Stimulated activated CD8-positive, alpha-beta memory T cell treated with anti-CD3 and anti-CD28 coated beads, Interleukin-7, amount 100 ng/mL, for 48 hours (primary cell): ENCODE data around the gene CIB2.

Source experiments
- DNase-seq, 2 donors: peaks; one replicate each; pipeline ENCODE4 v3.0.0-alpha.2; 2020; ENCODE audit warnings: low read depth in 1 of 2; ENCODE audit errors: extremely low read depth in 1 of 2

Gene CIB2

DNA sequence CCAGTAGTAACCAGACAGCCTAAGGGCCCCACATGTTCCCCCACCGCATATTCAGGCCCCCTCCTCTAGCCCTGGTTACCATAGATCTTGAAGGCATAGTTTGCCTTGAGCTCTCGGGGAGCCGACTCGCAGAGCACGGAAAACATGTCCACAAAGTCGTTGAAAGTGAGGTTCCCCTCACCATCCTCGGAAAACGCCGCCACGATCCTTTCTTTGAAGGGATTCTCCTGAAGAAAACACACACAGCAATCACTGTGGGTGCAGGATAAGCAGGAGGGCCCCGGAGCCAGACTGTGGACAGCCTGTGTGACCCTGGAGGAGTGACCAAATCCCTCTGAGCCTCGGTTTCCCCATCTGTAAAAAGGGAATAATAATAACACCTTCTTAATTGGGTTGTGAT is 22.1 kb downstream of the CIB2 start:
- no peak for DNase-seq

GRCh38 chr15:78108300-78109084 is 22.8 kb downstream of the CIB2 start:
- peak; percentile 58 to 75 for DNase-seq

DNA sequence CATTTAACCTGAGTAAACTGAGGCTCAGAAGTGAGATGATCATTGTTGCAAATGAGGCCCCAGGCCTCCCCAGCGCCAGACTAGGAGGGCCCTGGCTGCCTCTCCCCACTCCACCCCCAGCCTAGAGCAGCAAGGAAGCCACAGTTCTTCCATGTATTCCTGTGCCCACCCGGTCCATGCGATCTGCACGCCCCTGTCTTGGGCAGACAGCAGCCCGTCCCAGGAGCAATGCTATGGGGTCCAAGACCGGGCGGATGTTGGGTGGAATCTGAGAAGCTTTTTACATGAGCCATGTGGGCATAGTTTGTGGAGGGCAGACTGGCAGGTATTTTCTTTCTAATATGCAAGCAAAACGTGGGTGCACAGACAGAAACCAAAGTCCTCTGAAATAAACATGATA is 23.8 kb downstream of the CIB2 start:
- no peak for DNase-seq

DNA sequence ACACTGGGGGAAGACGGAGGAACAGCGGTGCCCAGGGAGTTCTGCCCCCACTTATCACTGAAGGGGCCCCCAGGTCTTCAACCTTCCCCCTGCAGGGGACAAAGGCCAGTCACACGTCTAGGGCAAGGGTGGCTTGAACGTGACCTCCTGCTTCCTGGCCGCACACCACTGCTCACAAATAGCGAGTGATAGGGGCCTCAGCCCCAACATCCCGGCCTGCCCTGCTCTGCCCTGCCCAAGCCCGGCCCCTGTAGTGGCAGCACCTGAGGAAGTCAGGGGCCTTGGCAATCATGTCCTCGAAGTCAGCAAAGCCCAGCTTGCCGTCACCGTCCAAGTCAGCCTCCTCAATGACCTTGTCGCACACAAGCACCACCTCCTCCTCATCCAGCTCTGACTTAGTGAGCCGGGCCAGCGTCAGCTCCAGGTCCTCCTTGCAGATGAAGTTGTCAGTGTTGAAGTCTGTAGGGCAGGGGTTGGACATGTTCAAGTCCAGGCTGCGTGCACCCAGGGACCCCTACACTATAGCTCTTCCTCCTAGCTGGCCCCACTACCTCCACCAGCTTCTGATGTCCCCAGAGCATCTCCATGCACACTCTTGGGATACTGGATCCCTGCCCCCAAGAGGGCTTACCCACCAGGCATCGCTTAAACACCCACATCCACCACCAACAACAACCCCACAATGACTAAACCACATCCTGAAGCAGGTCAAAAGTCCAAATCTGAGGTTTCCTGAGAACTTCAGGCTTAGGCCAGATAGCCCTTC is 25.6 kb downstream of the CIB2 start:
- no peak for DNase-seq

DNA sequence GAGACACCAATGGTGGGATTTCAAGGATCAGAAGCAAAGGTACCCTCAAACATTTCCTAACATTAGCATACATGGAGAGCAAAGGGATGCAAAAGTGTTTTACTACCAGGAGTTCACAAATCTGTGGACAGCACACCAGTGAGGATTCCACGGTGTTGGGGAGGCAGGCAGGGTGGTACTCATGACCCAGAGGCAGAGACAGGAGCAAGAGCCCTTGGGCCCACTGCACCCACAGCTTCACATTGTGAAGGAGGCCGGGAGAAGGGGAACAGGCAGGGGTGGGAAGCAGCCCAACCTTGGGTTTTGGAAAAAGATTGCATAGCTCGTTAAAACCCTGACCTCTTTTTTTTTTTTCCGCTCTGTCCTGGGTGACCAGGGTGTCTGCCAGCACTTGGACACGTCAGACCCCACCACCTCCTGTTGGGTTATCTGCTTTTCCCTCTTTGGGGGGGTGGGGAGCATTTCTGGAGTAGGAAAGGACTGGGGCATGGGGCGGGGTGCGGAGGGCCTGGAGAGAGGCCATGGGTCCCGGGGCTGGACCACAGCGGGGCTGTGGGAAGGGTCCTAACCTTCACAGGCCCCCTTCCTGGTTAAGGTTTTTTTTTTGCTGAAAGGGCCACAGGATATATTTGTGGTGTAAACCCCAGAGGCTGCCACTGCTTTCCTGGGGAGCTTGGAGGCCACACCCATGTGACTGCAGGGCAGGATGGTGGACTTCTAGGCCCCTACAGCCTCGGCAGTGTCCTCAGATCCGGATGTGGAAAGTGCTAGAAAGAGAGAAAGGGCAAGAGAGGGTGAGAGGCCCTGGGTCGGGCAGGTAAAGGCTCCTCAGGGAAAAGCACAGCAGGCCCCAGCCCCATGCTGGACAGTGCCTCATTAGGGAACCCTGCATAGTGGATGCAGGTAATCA is 26.4 kb downstream of the CIB2 start:
- DNase-seq: no peak

- DNase-seq: no peak
Observed at GRCh38 chr15:78104119-78104479, 27.1 kb downstream of the CIB2 start.

DNA sequence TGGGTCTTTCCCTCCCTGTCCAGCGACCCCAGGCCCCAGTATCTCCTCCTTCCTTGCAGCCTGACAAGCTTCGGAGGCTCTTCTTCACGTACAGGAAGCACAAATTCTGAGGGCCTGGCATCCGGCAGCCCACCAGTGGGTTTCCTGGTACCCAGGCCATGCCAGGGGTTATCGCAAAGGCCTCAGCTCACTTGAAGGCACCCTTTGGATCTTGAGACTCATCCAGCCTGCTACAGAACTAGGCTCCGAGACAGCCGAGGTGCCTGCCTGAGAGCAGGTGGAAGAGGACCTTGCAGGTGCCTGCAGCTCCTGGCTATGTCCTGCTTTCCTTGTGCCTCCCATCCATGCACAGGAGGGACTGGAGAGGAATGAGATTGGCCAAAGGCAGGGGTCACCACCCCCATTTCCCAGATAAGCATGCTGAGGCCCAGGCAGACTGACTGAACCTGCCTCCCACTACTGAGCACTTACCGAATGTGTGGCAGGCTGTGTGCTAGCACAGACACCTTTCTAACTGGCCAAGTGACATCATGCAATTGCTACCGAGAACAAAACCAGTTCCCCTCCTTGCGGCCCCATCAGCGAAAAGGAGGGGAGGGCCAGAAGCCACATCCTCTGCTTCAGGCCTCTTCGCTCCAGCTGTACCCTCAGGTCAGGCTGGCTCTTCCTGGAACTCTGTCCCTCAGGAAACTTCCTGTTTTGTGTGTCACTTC is 27.7 kb downstream of the CIB2 start:
- peak; percentile 37 to 63 for DNase-seq

GRCh38 chr15:78102741-78103140 is 28.5 kb downstream of the CIB2 start:
- DNase-seq: no peak

DNA sequence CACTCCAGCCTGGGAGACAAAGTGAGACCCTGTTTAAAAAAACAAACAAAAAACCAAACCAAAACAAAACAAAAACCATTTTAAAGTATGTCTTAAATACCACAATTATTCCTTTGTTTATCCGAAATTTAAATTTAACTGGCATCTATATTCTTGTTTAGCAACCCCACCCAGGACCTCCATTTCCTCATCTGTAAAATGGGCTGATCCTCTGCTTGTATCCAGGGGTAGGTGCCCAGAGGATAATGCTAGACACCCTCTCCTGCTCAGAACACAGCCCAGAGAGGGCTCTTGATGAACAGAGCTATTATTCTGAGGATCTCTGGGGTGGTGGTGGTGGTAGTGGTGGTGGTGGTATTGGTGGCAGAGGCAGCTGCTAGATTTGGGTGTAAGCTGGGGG is 29.0 kb downstream of the CIB2 start:
- DNase-seq: no peak

GRCh38 chr15:78101423-78102105 is 29.7 kb downstream of the CIB2 start:
- DNase-seq: no peak

DNA sequence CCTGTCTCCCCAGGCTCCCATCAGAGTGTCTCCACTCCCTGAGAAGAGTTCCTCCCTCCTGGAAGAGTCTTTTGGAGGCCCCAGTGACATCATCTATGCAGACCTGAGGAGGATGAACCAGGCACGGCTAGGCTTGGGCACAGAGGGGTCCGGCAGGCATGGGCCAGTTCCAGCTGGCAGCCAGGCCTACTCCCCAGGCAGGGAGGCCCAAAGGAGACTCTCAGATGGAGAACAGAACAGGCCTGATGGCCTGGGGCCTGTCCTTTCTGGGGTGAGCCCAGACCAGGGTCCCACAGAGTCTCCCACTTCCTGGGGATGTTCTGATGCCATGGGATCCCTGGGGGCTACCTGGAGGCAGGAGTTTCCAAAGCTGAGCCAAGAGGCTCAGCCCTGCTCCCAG is 30.4 kb downstream of the CIB2 start:
- no peak for DNase-seq

- no peak for DNase-seq
Observed at GRCh38 chr15:78098131-78098755, 33.0 kb downstream of the CIB2 start.

GRCh38 chr15:78097667-78098066 is 33.6 kb downstream of the CIB2 start:
- DNase-seq: no peak

DNA sequence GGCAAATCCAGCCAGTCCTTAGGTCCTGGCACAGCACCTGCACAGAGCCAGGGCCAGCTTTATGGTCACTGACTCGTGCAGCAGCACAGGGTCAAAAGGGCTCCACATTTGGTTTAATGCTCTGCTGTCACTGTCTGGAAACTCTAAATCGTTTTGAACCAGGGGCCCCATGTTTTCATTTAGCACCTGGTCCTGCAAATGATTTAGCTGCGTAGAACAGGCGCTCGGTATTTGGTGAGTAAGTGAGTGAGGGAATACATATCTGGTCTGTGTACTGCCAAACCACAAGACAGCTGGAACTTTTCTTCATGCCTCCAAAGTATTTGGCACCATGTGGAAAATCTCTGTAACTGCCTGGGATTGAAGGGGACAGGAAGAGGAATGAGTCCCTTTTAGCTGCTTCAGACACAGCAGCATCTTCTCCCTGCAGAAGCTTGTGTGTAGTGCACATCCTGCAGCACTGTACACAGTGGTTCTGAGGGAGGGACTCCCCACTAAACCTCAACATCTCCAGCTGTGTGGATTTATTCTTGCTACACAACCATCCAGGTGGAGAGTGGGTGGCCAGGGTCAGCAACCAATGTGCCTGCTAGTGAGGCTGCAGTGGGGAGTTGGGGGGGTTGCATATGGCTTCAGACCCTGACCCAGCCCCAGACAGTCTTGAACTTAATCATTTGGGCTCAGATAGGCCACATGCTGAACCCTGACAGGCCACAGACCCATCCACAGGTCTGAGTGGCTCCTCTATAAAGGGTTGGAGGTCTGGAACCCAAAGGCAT is 37.8 kb downstream of the CIB2 start:
- DNase-seq: no peak

GRCh38 chr15:78092261-78093041 is 38.8 kb downstream of the CIB2 start, which contains the start of gene SH2D7:
Gene SH2D7, plus strand, starts transcription at chr15:78092561. Its CDS starts 24 bp downstream, at chr15:78092585.
- no peak for DNase-seq

- no peak for DNase-seq
Observed at GRCh38 chr15:78090422-78091063, 40.7 kb downstream of the CIB2 start.

GRCh38 chr15:78088773-78089080 is 42.5 kb downstream of the CIB2 start:
- DNase-seq: no peak
